Nephron progenitor cell (in vitro differentiated cells): ENCODE data around the gene RPS6KA2.

Experiments used
- DNase-seq: peaks from one replicate; pipeline ENCODE4 v3.0.0; 2021
- H3K27ac Mint-ChIP-seq: 2 replicates; pipeline ENCODE4 v1.8.0; 2021; ENCODE audit warnings: mild to moderate bottlenecking, moderate library complexity, mixed read lengths
- H3K27me3 Mint-ChIP-seq: 2 replicates; pipeline ENCODE4 v1.8.0; 2021; ENCODE audit warnings: mild to moderate bottlenecking, low read depth, mixed read lengths; ENCODE audit not compliant: poor library complexity
- H3K36me3 Mint-ChIP-seq: 2 replicates; pipeline ENCODE4 v1.8.0; 2021; ENCODE audit warnings: low read depth, mixed read lengths
- H3K4me1 Mint-ChIP-seq: 2 replicates; pipeline ENCODE4 v1.8.0; 2021; ENCODE audit warnings: mixed read lengths
- H3K4me3 Mint-ChIP-seq: 2 replicates; pipeline ENCODE4 v1.8.0; 2021; ENCODE audit warnings: mild to moderate bottlenecking, moderate library complexity, mixed read lengths
- H3K9me3 Mint-ChIP-seq: 2 replicates; pipeline ENCODE4 v1.8.0; 2021; ENCODE audit warnings: mild to moderate bottlenecking, moderate library complexity, mixed read lengths
- CTCF ChIP-seq: fragments of 200-600 bp; sonication (generic); IDR thresholded peaks from 2 replicates; pipeline ENCODE4 v1.5.0; 2021; ENCODE audit warnings: antibody characterized with exemption

The RPS6KA2 gene

DNA sequence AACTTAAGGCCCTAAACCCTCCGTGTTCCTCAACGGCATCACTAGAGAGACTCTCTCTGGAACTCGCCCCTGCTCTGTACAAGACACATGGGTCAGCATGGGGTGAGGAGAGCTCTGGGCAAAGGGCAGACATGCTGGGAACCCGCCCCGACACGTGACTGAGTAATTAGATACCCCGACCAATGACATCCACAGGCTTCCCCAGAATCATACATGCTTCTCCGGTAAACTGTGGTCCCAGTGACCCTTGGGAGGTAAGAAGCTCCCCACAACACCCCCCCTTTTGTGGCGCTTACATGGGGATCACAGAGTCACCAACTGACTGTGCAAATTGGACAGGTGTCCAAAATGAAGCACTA is 31.7 kb upstream of the RPS6KA2 start:
- DNase-seq, result no peak
- H3K9me3 Mint-ChIP-seq, result no peaks in the 10 kb centered on the region
- H3K27ac Mint-ChIP-seq, result no peak overlapping the region
- TF ChIP-seq CTCF, result no peak
- no peak overlapping the region for H3K4me3 Mint-ChIP-seq
- H3K27me3 Mint-ChIP-seq, result peaks cover 17% of the 10 kb centered on the region
- peaks cover 28% of the 10 kb centered on the region for H3K4me1 Mint-ChIP-seq
- H3K36me3 Mint-ChIP-seq, result no peaks in the 10 kb centered on the region

- peaks cover 28% of the 10 kb centered on the region for H3K4me1 Mint-ChIP-seq
- no peaks in the 10 kb centered on the region for H3K36me3 Mint-ChIP-seq
- H3K27me3 Mint-ChIP-seq, result peaks cover 16% of the 10 kb centered on the region
- DNase-seq, result no peak
- no peak overlapping the region for H3K4me3 Mint-ChIP-seq
- no peak for TF ChIP-seq CTCF
- H3K27ac Mint-ChIP-seq, result no peak overlapping the region
- no peaks in the 10 kb centered on the region for H3K9me3 Mint-ChIP-seq
Measured at GRCh38 chr6:166658115-166658791, 31.2 kb upstream of the RPS6KA2 start.

- no peak overlapping the region for H3K4me3 Mint-ChIP-seq
Measured at GRCh38 chr6:166657531-166657930, 30.5 kb upstream of the RPS6KA2 start.

GRCh38 chr6:166656230-166657151 is 29.4 kb upstream of the RPS6KA2 start:
- Mint-ChIP-seq H3K4me3 (no peak overlapping the region), H3K27me3 (peaks cover 9% of the 10 kb centered on the region), H3K9me3 (no peaks in the 10 kb centered on the region), H3K36me3 (no peaks in the 10 kb centered on the region), H3K4me1 (peaks cover 28% of the 10 kb centered on the region), H3K27ac (no peak overlapping the region)
- no peak for DNase-seq
- TF ChIP-seq CTCF, result no peak

More at GRCh38 chr6:166657531-166657930, 30.5 kb upstream of the RPS6KA2 start:
- DNase-seq, result no peak
- Mint-ChIP-seq H3K27ac (no peak overlapping the region), H3K4me1 (peaks cover 28% of the 10 kb centered on the region), H3K36me3 (no peaks in the 10 kb centered on the region), H3K27me3 (peaks cover 10% of the 10 kb centered on the region), H3K9me3 (no peaks in the 10 kb centered on the region)
- TF ChIP-seq CTCF, result no peak

GRCh38 chr6:166655713-166656229 is 28.7 kb upstream of the RPS6KA2 start:
- Mint-ChIP-seq H3K4me3 (no peak overlapping the region), H3K27ac (no peak overlapping the region), H3K9me3 (no peaks in the 10 kb centered on the region), H3K36me3 (no peaks in the 10 kb centered on the region), H3K4me1 (peaks cover 24% of the 10 kb centered on the region), H3K27me3 (peaks cover 9% of the 10 kb centered on the region)
- DNase-seq, result no peak
- TF ChIP-seq CTCF, result no peak
